K562 (cell line): Measurements from ENCODE around the gene CBLC. TPM values are rescaled to one million over a fixed set of nuclear protein-coding genes. Genes with fewer than 3 reads are reported as not detected.
A peak's percentile ranks its signal among the peaks of the same experiment; 100 is the strongest.

ENCODE experiments used
- ARID4B ChIP-seq: sonication (generic); formaldehyde crosslinking; IDR thresholded peaks from 2 replicates; pipeline ENCODE4 v1.8.0; 2022; ENCODE audit warnings: mild to moderate bottlenecking, missing genetic modification reagents
- CCNT2 ChIP-seq: IDR thresholded peaks from 2 replicates; pipeline ENCODE4 v1.6.1; 2011; ENCODE audit warnings: borderline replicate concordance, low read depth, mild to moderate bottlenecking, moderate library complexity, mixed read lengths, low read length; ENCODE audit not compliant: insufficient read length; ENCODE audit errors: extremely low read depth
- CHAMP1 ChIP-seq: fragments of 450-650 bp; IDR thresholded peaks from 2 replicates; pipeline ENCODE4 v1.6.1; 2016; ENCODE audit warnings: mild to moderate bottlenecking
- HOMEZ ChIP-seq: fragments of 250-450 bp; sonication (Bioruptor Pico); IDR thresholded peaks from 2 replicates; pipeline ENCODE4 v1.4.0; 2020; ENCODE audit warnings: mild to moderate bottlenecking, moderate library complexity
- PURB ChIP-seq: sonication (generic); formaldehyde crosslinking; IDR thresholded peaks from 2 replicates; pipeline ENCODE4 v1.9.0; 2021; ENCODE audit warnings: low read depth, mild to moderate bottlenecking, missing genetic modification reagents
- REST ChIP-seq, 2 experiments: fragments of 450-650 bp; formaldehyde crosslinking in 1 of 2; IDR thresholded peaks; 2 replicates each; pipeline versions ENCODE4 v1.4.0 to v1.6.1; 2014 to 2020; ENCODE audit warnings: mild to moderate bottlenecking in 2 of 2, borderline replicate concordance in 1 of 2, low read depth in 1 of 2
- RFX1 ChIP-seq: fragments of 450-650 bp; IDR thresholded peaks from 2 replicates; pipeline ENCODE4 v1.6.1; 2016; ENCODE audit warnings: mild to moderate bottlenecking, moderate library complexity
- SRSF1 ChIP-seq: fragments of 200-400 bp; formaldehyde crosslinking; IDR thresholded peaks from 2 replicates; pipeline ENCODE4 v1.6.1; 2017; ENCODE audit warnings: mild to moderate bottlenecking, low read depth, low read length, moderate library complexity
- polyA plus RNA-seq, 8 experiments: library from polyadenylated mRNA; depleted of rRNA in 4 of 8; stranded (reverse) in 5 of 8; unstranded in 3 of 8; fragments of >200 nt; fragmentation: Nextera tagmentation in 2 of 8; fragmentation: Illumina TruSeq in 1 of 8; extraction: Ambion mirVana in 2 of 8; extraction: Trizol in 1 of 8; gene quantifications; 2 replicates each; pipeline versions ENCODE4 v1.2.1 to v1.2.3, GENCODE V29; 2011 to 2014; ENCODE audit warnings: inconsistent platforms in 1 of 8, missing spikeins in 1 of 8
- total RNA-seq, 7 experiments: library from RNA; depleted of rRNA in 6 of 7; stranded (reverse); fragments of >200 nt in 6 of 7; fragmentation: Illumina TruSeq in 2 of 7; extraction: Trizol in 2 of 7; gene quantifications; 2 replicates each; pipeline versions ENCODE4 v1.2.1 to v1.2.3, GENCODE V29; 2011 to 2021; ENCODE audit warnings: low replicate concordance in 1 of 7

The CBLC gene
- total and polyA plus RNA-seq, 9 of the 15 experiments (the other 6 are each of a cell fraction or from before 2014, with no cell fraction given) = 0.09 TPM; not detected in 8

- TF ChIP-seq REST (IDR thresholded peaks at IDR 0.05; ENCODE audit: borderline replicate concordance) (peak; percentile 49; the same call in 1 of the 2 replicates), REST (CRISPR knock-in tag; IDR thresholded peaks at IDR 0.05; ENCODE audit: low read depth) (no peak), RFX1 (no peak), CHAMP1 (no peak; the same call in 1 of the 2 replicates), SRSF1 (no peak), ARID4B (peak; percentile 63), HOMEZ (CRISPR knock-in tag) (no peak), CCNT2 (peak; percentile 36), PURB (CRISPR knock-in tag) (no peak)
Measured at GRCh38 chr19:44845612-44846454, 68.1 kb downstream of the CBLC start, which contains the start of gene NECTIN2 (continued).
